GM12865 (cell line): ENCODE measurements around the gene NHEJ1.

Experiments
- DNase-seq: peaks from one replicate; pipeline ENCODE4 v3.0.0; 2010; ENCODE audit warnings: low read depth
- H3K4me3 ChIP-seq: 2 replicates; pipeline ENCODE4 v1.5.1; 2011; ENCODE audit warnings: mild to moderate bottlenecking, low read depth, low read length, control low read depth
- CTCF ChIP-seq: IDR thresholded peaks from 2 replicates; pipeline ENCODE4 v1.5.1; 2011; ENCODE audit warnings: low read length, control low read depth, low read depth, inconsistent platforms; ENCODE audit not compliant: insufficient read depth; ENCODE audit errors: missing control alignments

The NHEJ1 gene

GRCh38 chr2:219197388-219197787 lies 36.8 kb upstream of the NHEJ1 start:
- no peak for DNase-seq
- no peak for TF ChIP-seq CTCF
- no peak overlapping the region for H3K4me3 ChIP-seq

- DNase-seq: no peak
Observed at GRCh38 chr2:219186754-219187456, 26.3 kb upstream of the NHEJ1 start.

GRCh38 chr2:219184121-219184520 lies 23.5 kb upstream of the NHEJ1 start:
- TF ChIP-seq CTCF: no peak
- no peak overlapping the region for H3K4me3 ChIP-seq
- DNase-seq: no peak

More at GRCh38 chr2:219186754-219187456, 26.3 kb upstream of the NHEJ1 start:
- no peak overlapping the region for H3K4me3 ChIP-seq
- TF ChIP-seq CTCF: no peak

GRCh38 chr2:219183151-219183772 lies 22.6 kb upstream of the NHEJ1 start:
- H3K4me3 ChIP-seq: no peak overlapping the region
- no peak for DNase-seq
- TF ChIP-seq CTCF: no peak

- no peak overlapping the region for H3K4me3 ChIP-seq
- DNase-seq: no peak
- no peak for TF ChIP-seq CTCF
Observed at GRCh38 chr2:219182331-219183150, 21.9 kb upstream of the NHEJ1 start.

- H3K4me3 ChIP-seq: no peak overlapping the region
- no peak for TF ChIP-seq CTCF
- no peak for DNase-seq
Observed at GRCh38 chr2:219181531-219181930, 20.9 kb upstream of the NHEJ1 start.
